GM18951 (cell line): ENCODE data around the gene C2orf15.

Source experiments
- POLR2A ChIP-seq: IDR thresholded peaks from 4 replicates; pipeline ENCODE4 v1.6.1; 2011; ENCODE audit warnings: mild to moderate bottlenecking; ENCODE audit not compliant: insufficient read length, insufficient read depth; ENCODE audit errors: extremely low read depth
- in situ Hi-C: fragments of 300-500 bp; cut with MboI; formaldehyde crosslinking; loops from one replicate; pipeline ENCODE4 v1.12.0; 2022; ENCODE audit warnings: low sequenced_read_pairs, mixed read lengths, inconsistent platforms; ENCODE audit not compliant: unreplicated experiment

The C2orf15 gene

DNA sequence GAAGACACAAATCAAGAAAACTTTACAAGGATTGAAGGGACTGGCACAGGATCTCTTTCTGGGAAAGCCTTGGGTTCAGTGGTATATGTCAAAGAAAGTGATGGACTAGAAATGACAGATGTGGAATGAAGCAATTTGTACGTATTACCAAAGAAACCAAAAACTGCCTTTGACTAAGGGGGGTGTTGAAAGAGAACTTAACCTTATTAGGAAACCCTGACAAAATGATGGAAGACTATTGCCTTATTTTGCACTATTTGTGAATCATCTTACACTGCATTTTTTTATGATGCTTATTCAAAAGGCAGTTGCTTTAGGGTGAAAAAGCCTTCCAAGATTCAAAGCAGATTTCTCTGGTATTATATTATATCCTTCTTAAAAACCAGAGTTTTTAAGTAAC, 9.2 kb downstream of the C2orf15 start:
- in situ Hi-C loops, result no loop called here
- no peak for TF ChIP-seq POLR2A

DNA sequence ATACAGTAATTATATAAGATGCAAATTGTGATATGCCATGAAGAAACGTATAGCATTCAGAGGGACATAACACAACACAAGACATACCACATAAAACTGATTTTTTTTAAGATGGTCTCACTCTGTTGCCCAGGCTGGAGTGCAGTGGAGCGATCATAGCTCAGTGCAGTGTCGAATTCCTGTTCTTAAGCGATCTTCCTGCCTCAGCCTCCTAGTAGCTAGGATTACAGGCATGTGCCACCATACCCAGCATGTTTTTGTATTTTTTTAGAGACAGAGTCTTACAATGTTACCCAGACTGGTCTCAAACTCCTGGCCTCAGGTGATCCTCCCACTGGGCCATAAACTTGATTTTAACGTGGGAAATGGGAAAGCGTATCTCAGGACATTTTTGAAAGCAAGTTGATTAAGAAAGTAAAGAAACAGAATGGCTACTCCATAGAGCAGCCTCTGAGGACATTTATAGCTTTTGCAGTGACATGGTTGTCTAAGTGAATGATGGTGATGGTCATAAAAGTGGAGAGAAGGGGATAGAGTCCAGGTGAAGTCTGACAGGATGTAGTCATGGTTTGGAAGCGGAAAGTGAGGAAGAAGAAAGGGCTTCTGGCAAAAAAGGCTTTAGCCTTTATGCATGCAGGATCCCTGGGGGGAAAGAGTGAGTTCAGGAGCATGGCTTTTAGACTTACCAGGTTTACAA, 10.8 kb downstream of the C2orf15 start:
- TF ChIP-seq POLR2A, result no peak
- in situ Hi-C loops, result no loop called here

DNA sequence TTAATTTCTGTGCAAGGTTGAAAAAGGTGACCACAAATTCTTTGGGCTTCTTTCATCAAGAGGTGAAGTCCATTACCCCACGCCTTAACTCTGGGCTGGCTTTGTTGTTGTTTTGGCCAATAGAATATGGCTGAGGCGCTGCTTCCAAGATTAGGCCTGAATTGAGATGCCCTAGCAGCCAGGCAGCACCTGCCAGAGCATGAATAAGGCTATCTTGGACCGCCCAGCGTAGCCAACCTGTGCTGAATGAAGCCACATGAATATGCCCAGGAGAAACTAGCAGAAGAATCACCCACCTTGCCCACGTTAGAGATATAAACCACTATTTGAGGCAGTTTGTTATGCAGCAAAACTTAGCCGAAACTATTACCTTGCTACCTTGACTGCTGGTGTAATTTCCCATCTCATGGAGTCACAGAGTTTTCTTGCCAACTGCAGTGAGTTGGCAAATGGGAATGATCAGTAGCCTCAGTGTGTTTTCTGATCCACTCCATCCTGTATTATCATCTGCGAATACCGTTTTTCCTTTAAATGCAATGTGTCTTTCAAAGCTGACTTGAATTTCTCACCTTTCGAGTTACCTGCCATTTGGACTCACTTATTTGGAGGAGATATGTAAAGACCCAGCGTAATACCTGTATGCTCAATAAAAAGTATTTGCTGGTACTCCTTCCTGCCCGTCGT, 12.6 kb downstream of the C2orf15 start:
- in situ Hi-C loops, result no loop called here
- no peak for TF ChIP-seq POLR2A

DNA sequence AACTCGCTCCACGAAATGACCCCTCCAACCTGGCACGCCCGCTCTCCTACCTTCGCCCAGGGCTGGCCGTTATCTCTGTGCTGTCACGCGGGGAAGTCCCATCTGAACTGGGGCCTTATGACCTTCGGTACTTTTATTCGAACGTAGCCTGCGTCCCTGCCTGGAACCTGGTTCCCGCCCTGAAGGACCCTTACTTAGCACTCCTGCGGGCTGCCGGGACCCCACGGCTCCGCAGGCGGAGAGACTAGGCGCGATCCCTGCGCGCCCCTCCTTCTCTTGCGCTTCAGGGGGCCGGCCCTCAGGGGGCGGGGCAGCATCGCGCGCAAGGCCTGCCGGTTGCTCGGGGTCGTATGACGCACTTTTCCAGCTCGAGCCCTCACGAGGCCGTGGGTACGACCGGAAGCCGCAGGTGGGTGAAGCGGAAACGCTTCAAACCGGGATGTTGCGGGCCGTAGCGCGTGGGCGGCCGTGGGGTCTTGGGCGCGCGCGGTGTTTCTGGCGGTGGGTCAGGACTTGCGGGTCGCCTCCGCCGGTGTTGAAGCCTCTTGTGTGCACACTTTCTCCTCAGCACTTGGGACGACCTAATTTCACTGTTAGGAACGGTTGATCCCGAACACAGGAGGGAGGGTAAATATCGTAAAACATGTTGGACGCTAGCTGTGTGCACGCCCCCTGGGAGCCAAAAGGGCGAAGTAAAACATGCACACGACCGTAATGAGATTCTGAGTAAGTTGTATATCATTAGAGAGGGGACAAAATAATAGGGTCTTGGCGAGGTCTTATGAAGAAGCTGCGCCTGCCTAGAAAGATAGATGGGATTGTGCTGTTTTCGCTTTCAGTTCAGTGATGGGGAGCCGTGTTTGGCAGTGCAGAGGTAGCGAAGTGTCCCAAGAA, 13.4 kb downstream of the C2orf15 start, which contains the start of the genes LIPT1 and TSGA10:
Gene LIPT1 (plus strand): TSS at position 325 of the 894 bp plus-strand sequence. CDS start 6,991 bp downstream, outside the sequence.
Gene TSGA10 (minus strand): TSS at position 300 of the 894 bp plus-strand sequence. CDS start 45,503 bp downstream, outside the sequence.
- in situ Hi-C loops, result no loop called here
- peak; percentile 89 for TF ChIP-seq POLR2A

DNA sequence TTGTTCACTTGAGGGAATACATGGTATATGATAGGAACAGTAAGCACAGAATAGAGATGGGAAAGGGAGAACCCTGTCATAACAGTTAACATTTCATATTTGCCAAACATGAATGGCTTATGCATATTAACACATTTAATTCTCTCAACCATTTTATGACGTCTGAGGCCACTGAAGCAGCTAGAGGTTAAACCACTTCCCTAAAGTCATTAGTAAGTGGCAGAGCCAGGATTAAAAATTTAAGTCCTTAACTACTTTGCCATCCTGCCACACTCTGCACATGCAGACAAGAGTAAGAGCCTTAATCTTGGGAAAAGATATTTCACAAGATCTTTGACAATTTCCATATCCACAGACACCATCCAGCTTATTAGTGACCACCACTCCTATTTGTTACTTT, 15.4 kb downstream of the C2orf15 start:
- in situ Hi-C loops, result no loop called here
- no peak for TF ChIP-seq POLR2A

DNA sequence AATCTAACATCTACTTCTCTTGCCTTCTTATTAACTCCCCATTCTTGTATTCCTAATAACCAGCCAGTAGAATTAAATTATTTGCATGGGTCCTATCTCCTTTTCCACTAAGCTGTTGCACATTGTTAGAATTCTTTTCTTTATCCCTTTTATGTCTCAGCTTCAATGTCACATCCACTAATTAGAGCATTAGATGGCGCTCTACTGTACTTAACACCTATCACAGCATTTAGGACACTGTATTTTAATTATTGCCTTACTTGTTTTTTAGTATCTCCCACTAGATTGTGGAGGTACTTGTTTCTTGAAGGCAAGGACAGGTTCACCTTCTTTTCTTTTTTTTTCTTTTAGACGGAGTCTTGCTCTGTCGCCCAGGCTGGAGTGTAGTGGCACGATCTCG, 17.1 kb downstream of the C2orf15 start:
- in situ Hi-C loops, result no loop called here

DNA sequence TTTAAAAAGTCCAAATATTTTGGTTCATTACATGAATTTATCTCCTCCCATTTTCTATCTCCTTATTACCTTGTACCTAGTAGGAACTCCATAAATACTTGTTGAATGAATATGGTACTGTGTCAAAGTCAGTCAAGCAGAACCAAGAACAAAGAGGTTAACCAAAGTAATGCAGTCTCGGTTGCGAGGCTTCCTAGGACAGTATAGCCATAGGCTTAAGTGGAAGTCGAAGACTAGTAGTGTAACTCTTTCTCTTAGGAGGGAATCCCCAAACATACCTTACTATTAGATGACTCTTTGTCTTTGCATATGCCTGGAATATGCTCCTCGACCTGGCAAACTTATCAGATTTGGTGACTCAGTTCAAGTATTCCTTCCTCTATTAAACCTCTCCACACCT, 18.1 kb downstream of the C2orf15 start:
- in situ Hi-C loops, result no loop called here
- TF ChIP-seq POLR2A, result no peak

More for the DNA sequence above, 17.1 kb downstream of the C2orf15 start:
- no peak for TF ChIP-seq POLR2A

DNA sequence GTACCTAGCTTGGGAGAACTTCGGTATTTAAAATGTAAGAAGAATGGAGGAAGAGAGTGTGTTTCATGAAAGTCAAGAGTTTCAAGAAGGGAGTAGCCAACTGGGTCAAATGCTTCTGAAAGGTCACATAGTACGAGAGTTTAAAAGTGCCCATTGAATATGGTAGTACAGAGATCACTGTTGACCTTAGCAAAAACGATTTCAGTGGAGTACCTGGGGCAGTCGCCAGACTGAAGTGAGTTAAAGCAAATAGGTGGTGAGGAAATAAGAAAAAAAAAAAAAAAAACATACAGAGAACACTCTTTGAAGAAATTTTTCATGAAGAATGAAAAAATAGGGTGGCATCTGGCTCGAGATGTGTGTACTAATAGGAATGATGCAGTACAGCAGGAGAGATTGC, 24.7 kb downstream of the C2orf15 start:
- in situ Hi-C loops, result no loop called here
- TF ChIP-seq POLR2A, result no peak

DNA sequence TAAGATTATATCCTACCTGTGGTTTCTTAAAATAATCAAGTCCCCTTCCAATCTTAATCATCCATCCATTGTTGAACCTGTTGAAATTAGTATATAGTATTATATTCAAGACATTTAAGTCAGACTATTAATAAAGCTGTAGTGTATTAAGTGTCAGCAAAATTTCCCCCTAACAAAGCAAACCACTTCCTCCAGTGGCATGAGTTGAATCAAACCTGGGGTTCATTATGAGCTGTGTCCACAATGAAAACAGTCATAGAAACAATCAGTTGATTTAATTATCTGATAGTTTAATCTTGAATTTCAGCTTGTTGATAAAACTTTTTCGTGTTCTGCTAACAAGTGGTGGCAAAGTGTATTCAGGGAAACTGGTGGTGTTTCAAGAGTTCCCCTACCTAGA, 28.0 kb downstream of the C2orf15 start:
- in situ Hi-C loops, result no loop called here

DNA sequence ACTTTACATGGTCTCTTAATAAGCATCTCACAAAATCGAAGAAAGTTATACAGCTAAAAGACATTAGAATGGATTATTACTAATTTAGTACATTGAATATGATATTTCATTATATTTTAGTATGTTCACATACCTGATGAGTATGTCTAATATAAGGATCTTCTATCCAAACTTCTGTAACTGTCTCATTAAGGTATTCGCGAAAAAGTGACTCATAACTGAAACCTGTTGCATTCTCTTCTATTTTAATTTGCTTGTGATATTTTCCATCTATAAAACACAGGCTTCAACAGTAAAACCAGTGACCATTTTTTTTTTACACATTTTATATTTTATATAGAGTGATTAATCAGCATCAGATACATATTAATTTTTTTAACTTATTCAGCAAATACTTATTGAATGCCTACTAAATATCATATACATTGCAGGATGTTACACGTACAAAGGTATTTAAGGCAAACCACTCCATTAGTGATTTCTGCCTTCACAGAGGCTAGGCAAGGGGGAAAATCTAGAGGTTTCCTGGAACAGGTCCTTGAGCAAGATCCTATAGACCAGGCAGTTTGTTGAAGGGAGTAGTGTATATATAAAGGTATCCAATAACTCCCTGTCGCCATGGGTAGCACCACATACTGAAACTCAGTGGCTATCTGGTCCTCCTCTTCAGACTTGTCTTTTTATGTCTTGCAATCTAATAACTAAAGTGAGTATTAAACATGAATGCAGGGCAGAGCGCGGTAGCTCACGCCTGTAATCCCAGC, 30.1 kb downstream of the C2orf15 start:
- in situ Hi-C loops, result no loop called here
- no peak for TF ChIP-seq POLR2A

More for the DNA sequence above, 28.0 kb downstream of the C2orf15 start:
- TF ChIP-seq POLR2A, result no peak

DNA sequence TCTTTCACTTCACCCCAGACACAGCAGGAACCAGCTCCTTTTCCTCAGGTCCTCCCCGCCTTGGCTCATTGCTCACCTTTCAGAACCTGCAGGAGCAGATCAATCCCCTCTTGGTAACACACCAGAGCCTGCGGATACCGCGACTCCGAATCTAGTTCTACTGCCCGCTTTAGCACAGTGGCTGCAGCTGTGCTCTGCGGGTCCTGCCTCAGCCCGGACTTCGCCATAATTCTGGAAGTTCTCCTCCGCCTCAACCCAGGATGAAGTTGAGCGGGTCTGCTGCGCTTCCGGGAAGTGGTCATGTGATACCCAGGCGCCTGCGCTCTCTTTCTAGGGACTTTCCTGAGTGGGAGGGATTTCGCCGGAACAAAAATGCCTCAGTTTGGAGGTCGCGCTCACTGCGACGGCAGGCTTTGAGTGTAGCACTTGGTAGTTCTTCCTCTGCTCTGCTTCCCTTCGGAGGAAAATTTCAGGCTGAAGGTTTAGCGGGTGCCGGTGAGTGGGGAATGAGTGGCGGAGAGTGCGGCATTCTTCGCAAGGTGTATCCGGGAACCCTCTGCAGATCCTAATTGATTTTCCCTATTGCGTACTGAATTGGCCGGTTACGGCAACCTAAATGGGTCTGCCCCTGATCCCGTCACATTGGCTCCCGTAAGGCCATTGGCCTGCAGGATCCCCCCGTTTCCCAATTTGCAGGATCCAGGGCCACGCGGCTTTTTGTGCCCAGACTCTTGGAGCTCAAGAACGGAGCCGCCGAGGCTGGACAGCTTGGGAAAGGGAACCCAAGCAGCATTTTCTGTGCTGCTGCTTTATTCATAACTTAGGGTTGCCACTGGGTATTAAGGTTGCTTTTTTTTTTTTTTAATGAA, 39.5 kb downstream of the C2orf15 start, which contains the start of the genes MITD1 and MRPL30:
Gene MITD1 (minus strand): TSS at position 304 of the 869 bp plus-strand sequence. CDS start 77 bp downstream, at position 227.
Gene MRPL30 (plus strand): TSS at position 430 of the 869 bp plus-strand sequence. CDS start 5,020 bp downstream, outside the sequence.
- in situ Hi-C loops, result loop anchor here (25.0 kb wide), 1 partner anchor 306 kb away; the partner anchor contains the start of gene REV1
- TF ChIP-seq POLR2A, result peak; percentile 93
